WTC11 (cell line): ENCODE results near the gene CLPTM1L. TPM values are rescaled to one million over a fixed set of nuclear protein-coding genes. Genes with fewer than 3 reads are reported as not detected.

Experiments used
- ATAC-seq: fragments of 200-7000 bp; cut with Tn5 transposase; 2 replicates; pipeline ENCODE4 v1.10.0; 2021; ENCODE audit warnings: mild to moderate bottlenecking, moderate library complexity
- CTCF ChIA-PET: fragments of 300-600 bp; sonication (Branson Sonifier 250); formaldehyde crosslinking; loops from one replicate; lab custom pipeline; 2021; ENCODE audit warnings: antibody characterized with exemption; lab: Charles Lee
- POLR2A ChIA-PET: fragments of 350-600 bp; sonication (Branson Sonifier 250); formaldehyde crosslinking; loops from one replicate; lab custom pipeline; 2021; ENCODE audit warnings: antibody characterized with exemption; lab: Charles Lee
- DNase-seq: peaks from one replicate; pipeline ENCODE4 v3.0.0; 2021; ENCODE audit warnings: low spot score
- H3K27ac Mint-ChIP-seq: 2 replicates; pipeline ENCODE4 v1.8.0; 2021; ENCODE audit warnings: mixed read lengths
- H3K27me3 Mint-ChIP-seq: 2 replicates; pipeline ENCODE4 v1.8.0; 2021; ENCODE audit warnings: low read depth, mild to moderate bottlenecking, moderate library complexity, mixed read lengths
- H3K36me3 Mint-ChIP-seq: 2 replicates; pipeline ENCODE4 v1.8.0; 2021; ENCODE audit warnings: mixed read lengths
- H3K4me1 Mint-ChIP-seq: 2 replicates; pipeline ENCODE4 v1.8.0; 2022; ENCODE audit warnings: mixed read lengths
- H3K4me3 Mint-ChIP-seq: 2 replicates; pipeline ENCODE4 v1.8.0; 2021; ENCODE audit warnings: mild to moderate bottlenecking, moderate library complexity, mixed read lengths
- H3K9me3 Mint-ChIP-seq: 2 replicates; pipeline ENCODE4 v1.8.0; 2021; ENCODE audit warnings: mixed read lengths
- ARID4B ChIP-seq: sonication (generic); formaldehyde crosslinking; IDR thresholded peaks from 2 replicates; pipeline ENCODE4 v1.8.0; 2023; ENCODE audit warnings: missing genetic modification reagents, mild to moderate bottlenecking, borderline replicate concordance
- ATF3 ChIP-seq: sonication (generic); formaldehyde crosslinking; conservative IDR thresholded peaks from 2 replicates; pipeline ENCODE4 v1.8.1; 2022; ENCODE audit warnings: mild to moderate bottlenecking, missing genetic modification reagents
- CREM ChIP-seq: sonication (generic); formaldehyde crosslinking; IDR thresholded peaks from 2 replicates; pipeline ENCODE4 v1.8.1; 2022; ENCODE audit warnings: mild to moderate bottlenecking, missing genetic modification reagents, moderate library complexity
- CTCF ChIP-seq: fragments of 200-600 bp; IDR thresholded peaks from 2 replicates; pipeline ENCODE4 v1.8.0; 2022; ENCODE audit warnings: antibody characterized with exemption
- E2F1 ChIP-seq: sonication (generic); formaldehyde crosslinking; IDR thresholded peaks from 2 replicates; pipeline ENCODE4 v1.8.0; 2022; ENCODE audit warnings: mild to moderate bottlenecking, missing genetic modification reagents
- EMX1 ChIP-seq: fragments of 250-450 bp; sonication (Bioruptor Pico); IDR thresholded peaks from 2 replicates; pipeline ENCODE4 v1.8.0; 2021; ENCODE audit warnings: mild to moderate bottlenecking
- FOXJ3 ChIP-seq: sonication (generic); formaldehyde crosslinking; IDR thresholded peaks from 2 replicates; pipeline ENCODE4 v1.9.0; 2021; ENCODE audit warnings: missing genetic modification reagents, mild to moderate bottlenecking, borderline replicate concordance
- FOXK1 ChIP-seq: sonication (generic); formaldehyde crosslinking; IDR thresholded peaks from 2 replicates; pipeline ENCODE4 v1.8.0; 2022; ENCODE audit warnings: mild to moderate bottlenecking, moderate library complexity, missing genetic modification reagents
- FOXP4 ChIP-seq: sonication (generic); formaldehyde crosslinking; IDR thresholded peaks from 2 replicates; pipeline ENCODE4 v1.8.0; 2022; ENCODE audit warnings: mild to moderate bottlenecking, missing genetic modification reagents
- GTF2I ChIP-seq: fragments of 250-450 bp; sonication (Bioruptor Pico); conservative IDR thresholded peaks from 2 replicates; pipeline ENCODE4 v1.4.0; 2021; ENCODE audit warnings: mild to moderate bottlenecking
- HMGXB4 ChIP-seq: sonication (generic); formaldehyde crosslinking; IDR thresholded peaks from 2 replicates; pipeline ENCODE4 v1.8.1; 2023; ENCODE audit warnings: mild to moderate bottlenecking, moderate library complexity, missing genetic modification reagents
- MAX ChIP-seq: sonication (generic); formaldehyde crosslinking; IDR thresholded peaks from 2 replicates; pipeline ENCODE4 v1.8.0; 2022; ENCODE audit warnings: mild to moderate bottlenecking, missing genetic modification reagents
- SOX15 ChIP-seq: fragments of 250-450 bp; sonication (Bioruptor Pico); IDR thresholded peaks from 2 replicates; pipeline ENCODE4 v1.9.0; 2021; ENCODE audit warnings: mild to moderate bottlenecking
- SP1 ChIP-seq: sonication (generic); formaldehyde crosslinking; conservative IDR thresholded peaks from 2 replicates; pipeline ENCODE4 v1.8.1; 2022; ENCODE audit warnings: missing genetic modification reagents
- ZNF121 ChIP-seq: sonication (generic); formaldehyde crosslinking; IDR thresholded peaks from 2 replicates; pipeline ENCODE4 v1.8.0; 2023; ENCODE audit warnings: missing genetic modification reagents
- ZNF232 ChIP-seq: sonication (generic); formaldehyde crosslinking; IDR thresholded peaks from 2 replicates; pipeline ENCODE4 v1.8.0; 2022; ENCODE audit warnings: mild to moderate bottlenecking, missing genetic modification reagents
- ZNF396 ChIP-seq: fragments of 250-450 bp; sonication (Bioruptor Pico); IDR thresholded peaks from 2 replicates; pipeline ENCODE4 v1.8.0; 2021; ENCODE audit warnings: mild to moderate bottlenecking, moderate library complexity, borderline replicate concordance
- ZNF416 ChIP-seq: fragments of 250-450 bp; sonication (Bioruptor Pico); IDR thresholded peaks from 2 replicates; pipeline ENCODE4 v1.9.0; 2021; ENCODE audit warnings: mild to moderate bottlenecking, inconsistent platforms
- ZNF423 ChIP-seq: fragments of 250-450 bp; sonication (Bioruptor Pico); IDR thresholded peaks from 2 replicates; pipeline ENCODE4 v2.1.2; 2022; ENCODE audit warnings: mild to moderate bottlenecking, moderate library complexity
- ZNF425 ChIP-seq: fragments of 250-450 bp; sonication (Bioruptor Pico); conservative IDR thresholded peaks from 2 replicates; pipeline ENCODE4 v1.9.0; 2021; ENCODE audit warnings: mild to moderate bottlenecking
- ZNF671 ChIP-seq: fragments of 250-450 bp; sonication (Bioruptor Pico); IDR thresholded peaks from 2 replicates; pipeline ENCODE4 v1.8.0; 2021; ENCODE audit warnings: mild to moderate bottlenecking
- total RNA-seq: library from RNA; stranded (reverse); gene quantifications from 3 replicates; pipeline ENCODE4 v1.2.3, GENCODE V29; 2021

Gene CLPTM1L
- total RNA-seq, 1 experiment from 2014 or later = 92.8 TPM

- TF ChIP-seq ARID4B = no peak
- TF ChIP-seq SOX15 (CRISPR knock-in tag) = no peak
- TF ChIP-seq ZNF121 (CRISPR knock-in tag) = no peak
- TF ChIP-seq E2F1 (CRISPR knock-in tag) = no peak
- TF ChIP-seq ZNF671 = no peak
- TF ChIP-seq EMX1 (CRISPR knock-in tag) = no peak
- TF ChIP-seq CREM (CRISPR knock-in tag) = no peak
- no peak for TF ChIP-seq CTCF
- TF ChIP-seq, all 79 proteins: peak for 0
Observed at GRCh38 chr5:1318659-1319251, 26.1 kb downstream of the CLPTM1L start (continued).

- no peaks in the 10 kb centered on the region for H3K9me3 Mint-ChIP-seq
- POLR2A ChIA-PET = no interaction called here
- DNase-seq = no peak
- no peak overlapping the region for H3K4me3 Mint-ChIP-seq
- TF ChIP-seq ATF3 (CRISPR knock-in tag) (no peak), FOXK1 (CRISPR knock-in tag) (no peak), HMGXB4 (CRISPR knock-in tag) (no peak), ZNF416 (CRISPR knock-in tag) (no peak), ZNF423 (no peak), ZNF425 (CRISPR knock-in tag) (no peak), FOXJ3 (CRISPR knock-in tag) (no peak), MAX (no peak), SP1 (no peak), GTF2I (no peak), ZNF232 (CRISPR knock-in tag) (no peak), ZNF396 (no peak), FOXP4 (CRISPR knock-in tag) (no peak)
- H3K36me3 Mint-ChIP-seq = peaks cover 34% of the 10 kb centered on the region
- H3K4me1 Mint-ChIP-seq = peaks cover 30% of the 10 kb centered on the region
- no peak for ATAC-seq
- no peaks in the 10 kb centered on the region for H3K27me3 Mint-ChIP-seq
- no peak overlapping the region for H3K27ac Mint-ChIP-seq
- CTCF ChIA-PET = interaction anchor here (1.2 kb wide), 1 partner anchor 327 kb away, joined by 3 read pairs; no protein-coding TSS in a partner anchor
Observed at GRCh38 chr5:1317921-1318565, 26.9 kb downstream of the CLPTM1L start.
